AG08396 (cell line): ENCODE data around the gene AOAH.
"Not testable (repeated sequence)": the region's sequence is repeated elsewhere in the genome, so short reads cannot be mapped to it uniquely, and the experiment has no call there.

Experiments
- DNase-seq: peaks from one replicate; pipeline ENCODE4 v3.0.0; 2012; ENCODE audit warnings: low spot score, mixed read lengths

Gene AOAH

GRCh38 chr7:36736899-36737211 lies 12.6 kb upstream of the AOAH start:
- no peak for DNase-seq

DNA sequence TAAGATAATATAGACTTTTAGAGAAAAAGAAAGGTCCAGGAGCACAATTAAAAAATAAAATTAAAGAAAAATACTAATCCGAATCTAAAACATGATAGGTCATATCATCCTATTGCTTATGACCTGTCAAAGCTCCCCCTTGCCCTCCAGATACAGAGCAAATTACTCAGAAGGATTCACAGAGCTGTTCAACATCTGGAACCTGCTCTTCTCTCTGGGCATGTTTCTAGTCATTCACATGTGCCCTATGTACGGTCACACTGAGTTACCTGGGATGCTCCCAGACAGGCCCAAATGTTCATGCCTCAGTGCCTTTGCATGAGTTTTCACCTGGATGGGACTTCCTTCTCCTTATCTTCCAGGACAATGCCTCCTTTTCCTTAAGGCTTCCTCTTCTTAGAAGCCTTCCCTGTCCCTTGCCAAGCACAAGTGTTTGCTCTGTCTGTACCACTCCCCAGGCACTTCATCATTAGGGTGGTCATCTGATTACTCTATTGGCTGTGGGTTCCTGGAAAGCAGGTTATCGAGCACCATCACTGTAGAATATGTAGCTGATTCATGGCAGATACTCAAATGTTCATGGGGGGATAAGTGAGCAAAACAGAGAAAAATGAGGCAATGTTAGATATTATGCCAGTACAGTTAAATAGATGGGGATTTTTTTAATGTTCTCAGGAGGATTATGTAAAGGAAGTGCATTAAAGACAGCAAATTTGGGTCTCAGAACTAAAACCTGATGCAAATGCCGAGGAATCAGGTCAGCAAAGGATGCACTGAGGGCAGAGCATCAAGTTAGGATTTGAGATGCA lies 12.0 kb upstream of the AOAH start:
- DNase-seq: no peak

GRCh38 chr7:36735172-36735571 lies 10.9 kb upstream of the AOAH start:
- DNase-seq: no peak

DNA sequence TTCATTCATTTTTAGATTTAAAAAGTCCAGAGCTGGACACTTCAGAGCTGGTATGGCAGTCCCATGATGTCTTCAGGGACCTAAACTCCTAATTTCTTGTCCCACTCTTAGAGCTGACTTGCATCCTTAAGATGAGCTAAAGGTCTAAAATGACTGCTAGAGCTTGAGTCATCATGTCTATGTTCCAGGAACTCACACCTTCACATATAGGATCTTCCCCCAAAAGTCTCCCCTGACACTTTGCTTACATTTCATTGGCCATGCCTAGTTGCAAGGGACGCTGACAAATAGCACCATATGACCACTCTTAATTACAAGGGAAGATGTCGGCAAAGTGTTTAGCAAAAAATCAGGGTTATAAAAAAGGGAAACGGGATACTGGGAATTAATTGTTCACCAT lies 10.4 kb upstream of the AOAH start:
- DNase-seq: no peak

DNA sequence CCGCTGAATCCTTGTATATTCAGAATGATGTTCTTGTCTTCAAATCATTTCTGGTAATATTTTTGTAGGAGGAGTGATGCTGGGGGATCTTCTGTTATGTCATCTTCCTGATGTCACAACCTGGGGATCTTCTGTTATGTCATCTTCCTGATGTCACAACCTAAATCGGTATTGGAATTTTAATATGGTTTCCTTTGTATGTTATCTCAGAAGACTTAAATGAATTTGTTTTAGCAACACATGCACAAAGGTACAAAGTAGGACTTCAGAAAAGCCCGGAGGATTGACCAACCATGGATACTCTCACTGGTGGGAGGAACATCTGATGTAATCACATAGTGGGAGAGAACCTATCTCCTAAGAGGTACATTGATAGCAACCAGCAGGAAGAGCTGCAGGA lies 9.1 kb upstream of the AOAH start:
- DNase-seq: no peak

GRCh38 chr7:36732806-36733205 lies 8.5 kb upstream of the AOAH start:
- DNase-seq: no peak

DNA sequence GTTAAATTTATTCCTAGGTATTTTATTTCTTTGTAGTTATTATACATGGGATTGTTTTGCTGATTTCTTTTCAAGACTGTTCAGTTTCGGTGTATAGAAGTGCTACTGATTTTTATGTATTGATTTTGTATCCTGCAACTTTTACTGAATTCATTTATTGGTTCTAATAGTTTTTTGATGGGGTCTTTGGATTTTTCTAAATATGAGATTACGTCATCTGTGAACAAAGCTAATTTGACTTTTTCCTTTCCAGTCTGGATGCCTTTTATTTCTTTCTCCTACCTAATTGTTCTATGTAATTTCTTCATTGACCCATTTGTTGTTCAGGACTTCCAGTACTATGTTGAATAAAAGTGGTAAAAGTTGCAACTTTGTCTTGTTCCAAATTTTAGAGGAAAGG lies 5.8 kb upstream of the AOAH start:
- no peak for DNase-seq

DNA sequence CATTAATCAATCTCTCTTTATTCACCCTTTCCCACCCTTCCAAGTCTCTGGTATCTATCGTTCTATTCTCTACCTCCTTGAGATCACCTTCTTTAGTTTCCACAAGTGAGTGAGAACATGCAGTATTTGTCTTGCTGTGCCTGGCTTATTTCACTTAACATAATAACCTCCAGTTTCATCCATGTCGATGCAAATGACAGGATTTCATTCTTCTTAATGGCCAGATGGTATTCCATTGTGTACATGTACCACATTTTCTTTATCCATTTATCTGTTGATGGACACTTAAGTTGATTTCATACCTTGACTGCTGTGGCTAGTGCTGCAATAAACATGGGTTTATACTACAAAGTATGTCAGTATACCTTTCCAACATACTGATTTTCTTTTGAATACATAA lies 3.8 kb upstream of the AOAH start:
- DNase-seq: no peak

DNA sequence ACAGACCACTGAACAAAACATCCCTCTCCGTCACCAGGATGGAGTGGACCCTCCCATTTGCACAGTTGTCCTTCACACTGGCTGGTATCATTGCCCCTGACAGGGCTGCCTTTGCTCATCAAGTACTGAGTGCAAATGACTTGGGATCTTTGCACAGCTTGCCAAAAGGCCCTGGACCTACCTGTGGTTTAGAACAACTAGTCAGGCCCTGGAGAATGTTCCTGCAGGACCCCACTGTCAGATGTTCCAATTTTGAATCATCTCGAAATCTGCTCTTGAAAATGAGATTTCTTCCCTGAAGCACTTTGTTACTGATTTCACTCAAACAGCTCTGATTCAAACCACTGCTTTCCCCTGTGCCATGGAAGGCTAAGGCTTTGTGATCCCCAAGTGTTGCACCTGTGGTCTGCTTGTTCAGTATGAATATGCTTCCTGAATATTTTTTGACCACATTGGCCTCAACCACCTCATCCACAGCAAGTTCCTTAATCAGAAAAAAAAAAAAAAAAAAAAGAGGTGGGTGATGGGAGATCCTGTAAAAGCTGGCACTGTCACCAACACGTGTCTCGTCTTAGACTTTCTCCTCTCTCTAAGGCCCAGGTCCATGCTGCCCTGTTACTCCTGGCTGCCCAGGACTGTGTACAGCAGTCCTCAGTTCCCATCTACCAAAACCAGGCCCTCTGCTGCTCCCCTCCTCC lies 2.7 kb upstream of the AOAH start:
- DNase-seq: no peak

- DNase-seq: no peak
These were observed 2.0 kb upstream of the AOAH start for GRCh38 chr7:36726311-36726710.

DNA sequence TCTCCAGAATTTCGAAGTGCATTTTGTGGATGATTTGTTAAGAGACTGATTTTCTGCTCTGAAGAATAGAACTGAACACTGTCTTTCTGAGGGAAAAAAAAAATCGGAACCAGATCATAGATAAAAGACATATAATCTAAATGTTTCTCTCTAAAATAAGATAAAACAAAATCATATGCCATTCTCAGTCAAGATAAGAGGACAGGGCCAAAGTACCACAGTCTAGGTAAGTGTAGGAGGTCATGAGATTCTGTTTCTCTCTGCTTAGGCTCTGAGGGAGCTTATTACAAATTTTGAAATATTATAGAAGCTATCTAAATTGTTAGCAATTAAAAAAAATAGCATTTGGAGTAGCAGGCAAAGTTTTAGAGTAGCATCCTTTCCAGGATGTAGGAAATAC lies 702 bp upstream of the AOAH start:
- DNase-seq: no peak

DNA sequence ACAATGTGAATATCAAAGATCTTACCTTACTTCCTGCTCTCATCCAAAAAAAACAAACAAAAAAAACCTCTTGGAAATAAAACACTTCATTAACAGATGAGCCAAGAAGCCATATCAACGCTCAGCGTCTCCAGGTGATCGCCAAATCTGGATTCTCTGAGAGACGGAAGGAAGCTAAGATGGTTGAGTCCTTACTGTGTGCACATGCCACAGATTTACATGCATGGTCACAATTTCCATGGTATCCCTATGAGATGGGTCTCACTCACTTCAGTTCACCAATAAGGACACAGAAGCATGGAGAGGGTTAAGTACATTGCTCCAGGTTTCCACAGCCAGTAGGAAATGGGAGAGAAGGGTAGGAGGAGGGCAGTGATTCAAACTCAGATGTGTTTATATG lies 1.0 kb downstream of the AOAH start:
- DNase-seq: no peak

- DNase-seq: no peak
These were observed 5.1 kb downstream of the AOAH start for GRCh38 chr7:36719083-36719632.

GRCh38 chr7:36717586-36717985 lies 6.7 kb downstream of the AOAH start:
- no peak for DNase-seq

GRCh38 chr7:36716802-36717201 lies 7.5 kb downstream of the AOAH start:
- DNase-seq: not testable (repeated sequence)

DNA sequence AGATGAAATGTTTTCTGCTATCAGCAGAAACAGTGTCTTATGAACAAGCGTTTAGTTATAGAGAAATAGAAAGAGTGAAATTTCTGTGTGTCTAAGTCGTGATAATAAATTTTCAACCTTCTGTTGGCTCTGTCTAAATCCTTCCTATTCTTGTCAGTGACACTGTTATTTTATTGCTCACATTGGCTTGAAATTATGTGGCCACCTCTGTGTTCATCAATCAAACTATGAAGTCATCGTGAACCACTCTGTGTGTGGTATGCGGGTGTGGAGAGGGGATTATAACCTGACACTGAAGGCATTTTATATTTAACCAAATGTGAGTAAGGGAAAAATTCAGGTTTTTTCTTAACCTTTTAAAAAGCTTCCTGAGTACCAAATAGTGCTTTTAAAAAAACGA lies 12.3 kb downstream of the AOAH start:
- no peak for DNase-seq

DNA sequence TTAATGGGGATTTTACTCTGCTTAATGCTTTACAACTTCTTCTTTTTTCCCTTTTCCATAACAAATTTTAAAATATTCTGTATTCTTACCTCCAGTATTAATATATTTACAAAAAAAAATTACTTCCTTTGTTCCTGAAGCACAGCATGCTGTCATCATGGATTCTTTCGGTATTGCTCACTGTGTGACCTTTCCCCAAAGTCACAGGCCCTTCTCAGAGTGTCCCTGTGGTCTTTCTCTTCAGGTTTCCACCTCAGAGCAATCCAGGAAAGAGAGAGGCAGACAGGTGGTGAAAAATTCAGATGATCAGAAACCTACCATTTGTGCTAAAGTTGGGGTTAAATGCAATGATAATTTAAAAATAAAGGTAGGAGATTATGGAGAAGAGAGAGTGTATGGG lies 13.0 kb downstream of the AOAH start:
- DNase-seq: no peak

GRCh38 chr7:36710186-36710791 lies 14.0 kb downstream of the AOAH start:
- no peak for DNase-seq

GRCh38 chr7:36708767-36709166 lies 15.5 kb downstream of the AOAH start:
- DNase-seq: no peak

- no peak for DNase-seq
These were observed 16.4 kb downstream of the AOAH start for GRCh38 chr7:36707898-36708297.

DNA sequence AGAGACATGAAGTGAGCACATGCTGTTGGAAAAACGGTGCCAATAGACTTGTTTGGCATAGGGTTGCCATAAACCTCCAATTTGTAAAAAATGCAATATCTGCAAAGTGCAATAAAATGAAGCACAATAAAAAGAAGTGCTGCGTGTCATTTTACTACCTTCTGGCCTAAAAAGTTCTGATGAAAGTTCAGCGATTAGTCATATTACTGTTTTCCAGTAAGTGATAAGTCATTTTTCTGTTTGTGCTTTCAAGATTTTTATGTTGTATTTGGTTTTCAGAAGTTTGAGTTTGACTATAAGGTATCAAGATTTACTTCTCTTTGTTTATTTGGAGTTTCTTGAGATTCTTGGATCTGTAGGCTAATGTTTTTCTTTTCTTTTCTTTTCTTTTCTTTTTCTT lies 16.8 kb downstream of the AOAH start:
- no peak for DNase-seq

- DNase-seq: not testable (repeated sequence)
These were observed 20.4 kb downstream of the AOAH start for GRCh38 chr7:36703860-36704259.

DNA sequence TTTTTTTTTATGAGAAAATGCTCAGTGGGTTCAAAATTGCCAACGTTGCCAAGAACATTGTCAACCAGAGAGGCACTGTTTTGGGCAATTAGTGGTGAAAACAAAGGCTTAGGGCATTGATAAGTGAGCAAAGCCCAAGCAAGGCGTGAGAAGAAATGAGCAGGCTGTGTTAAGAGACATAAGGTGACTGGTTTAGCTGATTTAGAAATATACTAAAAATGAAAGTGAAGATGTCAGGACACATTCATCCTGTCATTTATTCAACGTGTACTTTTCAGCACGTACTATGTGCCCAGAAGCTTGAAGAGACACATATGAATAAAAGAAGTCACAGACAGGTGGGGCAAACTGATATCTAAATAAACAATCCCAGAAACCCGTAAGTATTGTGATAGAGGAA lies 31.8 kb downstream of the AOAH start:
- no peak for DNase-seq
